HK-2 (cell line): ENCODE measurements around the gene TERB2.
"Not testable (repeated sequence)": the region's sequence is repeated elsewhere in the genome, so short reads cannot be mapped to it uniquely, and the experiment has no call there.

Source experiments
- DNase-seq: peaks from one replicate; pipeline ENCODE4 v3.0.0-alpha.2; 2018; ENCODE audit not compliant: unreplicated experiment

TERB2 gene, protein sequence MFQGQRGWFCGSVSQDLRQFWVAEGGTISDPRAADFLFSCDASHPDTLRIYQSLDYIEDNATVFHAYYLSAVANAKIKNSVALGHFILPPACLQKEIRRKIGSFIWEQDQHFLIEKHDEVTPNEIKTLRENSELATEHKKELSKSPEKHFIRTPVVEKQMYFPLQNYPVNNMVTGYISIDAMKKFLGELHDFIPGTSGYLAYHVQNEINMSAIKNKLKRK

DNA sequence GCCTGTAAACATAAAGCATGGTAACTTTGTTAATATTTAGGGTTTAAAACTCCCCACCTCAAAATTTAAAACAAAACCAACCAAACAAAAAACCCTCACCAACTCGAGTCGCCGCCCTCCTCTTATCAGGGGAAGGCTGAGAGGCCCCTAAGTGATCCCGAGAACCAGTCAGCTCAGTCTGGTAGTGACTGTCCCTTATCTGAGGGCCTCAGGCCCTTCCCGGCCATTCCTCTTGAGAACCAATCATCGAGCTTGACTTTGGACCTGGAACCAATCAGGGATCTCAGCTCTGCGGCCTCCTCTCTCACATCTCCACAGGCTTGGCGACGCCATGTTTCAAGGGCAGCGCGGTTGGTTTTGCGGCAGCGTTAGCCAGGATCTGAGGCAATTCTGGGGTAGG lies at the start of gene TERB2:
Gene TERB2, plus strand, starts transcription at position 300 of the 400 bp plus-strand sequence. Its CDS starts 32 bp downstream, at position 332.
- no peak for DNase-seq

DNA sequence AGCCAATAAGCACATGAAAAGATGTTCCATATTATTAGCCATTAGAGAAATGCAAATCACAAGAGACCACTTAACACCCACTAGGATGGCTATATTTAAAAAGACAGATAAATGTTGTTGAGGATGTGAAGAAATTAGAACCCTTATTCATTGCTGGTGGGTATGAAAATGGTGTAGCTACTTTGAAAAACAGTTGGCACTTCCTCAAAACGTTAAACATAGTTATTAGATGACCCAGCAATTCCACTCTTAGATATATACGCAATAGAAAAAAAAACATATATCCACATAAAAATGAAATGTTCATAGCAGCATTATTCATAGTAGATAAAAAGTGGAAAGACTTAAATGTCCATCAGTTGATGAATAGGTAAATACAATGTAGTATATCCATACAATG lies 47.1 kb upstream of the TERB2 start:
- DNase-seq, result no peak

DNA sequence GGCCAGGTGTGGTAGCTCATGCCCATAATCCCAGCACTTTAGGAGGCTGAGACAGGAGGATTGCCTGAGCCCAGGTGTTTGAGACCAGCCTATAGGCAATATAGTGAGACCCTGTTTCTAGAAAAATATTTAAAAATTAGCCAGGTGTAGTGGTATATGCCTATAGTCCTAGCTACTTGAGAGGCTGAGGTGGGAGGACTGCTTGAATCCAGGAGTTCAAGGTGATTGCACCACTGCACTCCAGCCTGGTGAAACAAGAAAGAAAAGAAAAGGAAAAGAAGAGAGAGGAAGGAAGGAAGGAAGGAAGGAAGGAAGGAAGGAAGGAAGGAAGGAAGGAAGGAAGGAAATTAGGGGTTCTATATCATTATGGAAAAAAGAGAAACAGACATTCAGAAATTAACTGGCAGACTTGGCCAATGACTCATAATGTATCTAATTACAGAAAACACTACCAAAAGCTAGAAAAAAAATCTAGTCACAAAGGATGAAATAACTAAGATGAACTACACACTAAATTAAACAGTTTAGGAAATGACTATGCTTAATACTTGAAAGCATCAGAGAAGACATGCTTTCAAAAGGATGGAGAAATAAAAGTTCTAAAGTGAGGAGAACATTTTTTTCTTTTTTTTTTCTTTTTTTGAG lies 45.4 kb upstream of the TERB2 start:
- no peak for DNase-seq

DNA sequence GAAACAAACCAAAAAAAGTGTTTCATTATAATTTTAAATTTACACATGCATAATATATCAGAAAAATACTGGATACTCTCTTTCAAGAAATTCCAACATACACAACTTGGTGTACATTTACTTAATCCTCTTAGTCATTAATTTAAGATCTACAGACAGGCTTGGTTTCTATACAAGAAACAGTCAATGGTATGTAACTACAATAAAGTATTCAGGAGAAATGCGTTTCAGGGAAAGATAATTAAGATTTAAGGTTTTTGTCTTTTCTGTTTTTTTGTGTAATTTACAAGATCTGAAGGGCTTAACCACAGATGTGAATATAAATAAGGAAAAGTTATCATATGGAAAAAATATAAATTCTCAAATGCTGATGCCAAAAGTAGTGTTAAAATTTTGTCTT lies 44.3 kb upstream of the TERB2 start:
- DNase-seq, result not testable (repeated sequence)

DNA sequence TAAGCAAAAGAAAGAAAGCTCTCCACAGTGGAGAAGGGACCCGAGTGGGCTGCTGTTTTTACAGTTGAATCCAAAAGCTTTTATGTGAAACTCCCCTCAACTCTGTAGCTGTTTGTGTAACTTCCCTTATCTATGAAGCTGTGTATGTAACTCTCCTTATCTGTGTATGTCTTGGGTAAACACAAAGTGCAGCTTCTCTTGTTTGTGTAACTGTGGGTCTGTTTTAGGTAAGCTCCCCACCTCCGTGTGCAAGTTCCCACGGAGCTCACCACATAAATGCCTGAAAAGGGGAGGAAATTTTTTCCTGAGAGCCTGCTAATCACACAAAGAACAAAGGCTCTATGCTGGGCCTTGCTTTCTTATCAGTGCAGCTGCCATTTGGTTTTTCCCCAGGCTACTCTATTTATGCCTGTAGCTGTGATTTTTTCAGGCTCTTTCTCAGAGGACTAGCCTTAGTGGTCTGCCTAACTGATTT lies 43.5 kb upstream of the TERB2 start:
- DNase-seq, result not testable (repeated sequence)

DNA sequence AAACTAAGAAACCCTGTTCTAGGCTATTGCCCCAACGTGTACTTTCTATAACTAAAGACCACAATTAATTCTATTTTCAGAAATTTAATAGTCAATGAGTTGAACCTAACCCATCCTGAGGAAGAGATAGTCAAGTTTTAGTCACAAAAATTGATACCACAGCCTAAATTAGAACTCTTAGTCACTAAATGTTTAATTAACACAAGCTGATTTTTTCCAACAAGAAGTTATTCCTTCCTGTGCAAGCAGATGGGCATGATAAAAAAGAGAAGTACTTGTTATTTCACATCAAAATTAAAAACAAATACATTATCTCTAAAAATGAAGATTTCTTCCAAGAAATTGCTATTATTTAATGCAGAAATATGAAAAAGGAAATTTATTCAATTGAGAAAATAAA lies 38.4 kb upstream of the TERB2 start:
- DNase-seq, result no peak

DNA sequence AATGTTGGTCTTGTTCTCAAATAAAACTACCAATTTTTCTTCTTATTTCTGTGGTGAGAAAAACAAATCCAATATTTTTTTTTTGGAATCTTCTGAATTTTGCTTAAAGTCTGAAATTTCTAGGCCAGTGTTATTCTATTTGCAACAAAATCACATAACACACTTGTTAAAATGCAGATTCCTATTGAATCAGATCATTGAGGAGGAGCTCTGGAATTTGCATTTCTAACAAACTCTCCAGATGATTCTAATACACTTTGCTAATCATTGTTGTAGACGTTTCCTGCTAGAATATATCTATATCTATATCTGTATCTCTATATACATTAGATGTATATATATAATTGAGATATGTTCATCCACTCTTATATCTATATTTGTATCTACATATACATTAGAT lies 27.8 kb upstream of the TERB2 start:
- not testable (repeated sequence) for DNase-seq

DNA sequence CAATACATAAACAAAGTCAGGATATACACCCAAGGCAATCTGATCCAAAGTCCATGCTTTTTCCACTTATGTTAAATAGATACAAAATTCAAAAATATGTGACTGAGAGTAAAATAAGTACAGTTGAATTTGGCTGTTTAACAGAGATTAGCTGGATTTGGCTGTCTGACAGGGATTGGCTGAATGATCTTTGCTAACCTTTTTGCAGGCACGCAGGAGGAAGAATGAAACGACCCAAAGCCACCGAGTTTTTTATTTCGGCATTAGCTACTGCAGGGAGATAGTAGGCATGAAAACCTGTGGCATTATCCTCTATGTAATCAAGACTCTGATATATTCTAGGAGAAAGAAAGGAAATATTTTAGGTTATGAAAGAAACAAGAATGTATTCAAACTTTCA lies 26.2 kb upstream of the TERB2 start:
- DNase-seq, result not testable (repeated sequence)

DNA sequence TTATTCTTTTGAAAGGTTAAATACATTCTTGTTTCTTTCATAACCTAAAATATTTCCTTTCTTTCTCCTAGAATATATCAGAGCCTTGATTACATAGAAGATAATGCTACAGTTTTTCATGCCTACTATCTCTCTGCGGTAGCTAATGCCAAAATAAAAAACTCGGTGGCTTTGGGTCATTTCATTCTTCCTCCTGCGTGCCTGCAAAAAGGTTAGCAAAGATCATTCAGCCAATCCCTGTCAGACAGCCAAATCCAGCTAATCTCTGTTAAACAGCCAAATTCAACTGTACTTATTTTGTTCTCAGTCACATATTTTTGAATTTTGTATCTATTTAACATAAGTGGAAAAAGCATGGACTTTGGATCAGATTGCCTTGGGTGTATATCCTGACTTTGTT lies 1.8 kb downstream of the TERB2 start:
- DNase-seq, result not testable (repeated sequence)

DNA sequence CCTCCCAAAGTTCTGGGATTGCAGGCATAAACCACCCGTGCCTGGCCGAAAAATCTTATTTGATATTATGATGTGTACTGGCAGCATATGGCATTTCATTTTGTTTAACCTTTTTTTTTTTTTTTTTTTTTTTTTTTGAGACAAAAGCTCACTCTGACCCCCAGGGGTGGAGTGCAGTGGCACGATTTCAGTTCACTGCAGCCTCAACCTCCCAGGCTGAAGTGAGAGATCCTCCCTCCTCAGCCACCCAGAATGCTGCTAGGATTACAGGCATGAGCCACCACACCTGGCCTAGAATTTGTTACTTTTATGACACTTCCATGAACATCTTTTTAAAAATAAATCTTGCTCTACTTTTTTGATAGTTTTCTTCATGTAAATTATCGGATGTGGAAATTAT lies 12.0 kb downstream of the TERB2 start:
- DNase-seq, result no peak

DNA sequence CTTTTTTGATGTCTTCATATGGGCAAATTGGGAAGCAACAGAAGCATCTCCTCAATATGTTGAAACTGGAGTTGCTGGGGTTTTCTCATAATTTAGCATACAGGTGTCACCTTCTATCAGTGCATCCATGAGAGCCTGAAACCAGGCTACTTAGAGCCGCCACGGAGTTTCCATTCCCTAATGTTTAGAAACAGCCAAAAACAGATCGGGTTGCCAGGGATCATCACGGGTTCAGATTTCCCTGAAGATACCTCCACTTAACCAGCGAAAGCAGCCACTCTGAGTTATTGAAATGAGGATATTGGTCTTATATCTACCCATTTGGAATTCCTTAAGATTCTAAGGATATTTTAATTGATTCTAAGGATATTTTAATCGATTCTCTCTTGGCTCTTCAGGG lies 14.5 kb downstream of the TERB2 start:
- DNase-seq, result no peak

DNA sequence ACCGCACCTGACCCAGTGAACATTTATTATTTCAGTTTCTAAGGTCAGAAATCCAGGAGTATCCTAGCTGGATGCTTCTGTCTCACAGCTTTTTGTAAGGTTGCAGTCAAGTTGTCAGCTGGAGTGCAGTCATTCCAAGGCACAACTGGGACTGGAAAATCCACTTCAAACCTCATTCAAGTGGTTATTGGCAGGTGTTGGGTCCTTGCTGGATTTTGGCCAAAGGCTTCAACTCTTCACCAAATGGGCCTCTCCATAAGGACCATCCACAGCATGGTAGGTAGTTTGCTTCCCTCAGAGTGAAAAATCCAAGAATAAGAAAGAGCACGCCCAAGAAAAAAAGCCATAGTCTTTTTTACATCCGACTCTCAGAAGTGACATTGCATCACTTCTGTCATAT lies 19.7 kb downstream of the TERB2 start:
- not testable (repeated sequence) for DNase-seq

DNA sequence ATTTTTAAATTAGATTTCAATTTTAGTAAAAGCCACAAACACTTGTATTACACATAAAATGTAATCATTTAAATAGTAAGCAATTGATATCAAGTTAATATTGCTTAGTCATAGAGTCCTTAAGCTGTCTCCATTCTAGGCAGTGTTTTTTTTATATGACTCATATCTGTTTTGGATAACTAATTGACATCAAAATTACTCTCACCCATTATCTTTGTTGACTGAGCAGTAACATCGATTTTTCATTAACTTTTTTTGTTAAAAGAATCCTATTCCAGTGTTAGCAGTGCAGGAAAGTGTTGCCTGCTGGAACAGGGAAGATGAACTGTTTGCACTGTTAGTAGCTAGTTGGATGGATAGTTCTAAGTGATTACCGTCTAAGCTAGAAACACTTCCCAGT lies 21.3 kb downstream of the TERB2 start:
- DNase-seq, result not testable (repeated sequence)

DNA sequence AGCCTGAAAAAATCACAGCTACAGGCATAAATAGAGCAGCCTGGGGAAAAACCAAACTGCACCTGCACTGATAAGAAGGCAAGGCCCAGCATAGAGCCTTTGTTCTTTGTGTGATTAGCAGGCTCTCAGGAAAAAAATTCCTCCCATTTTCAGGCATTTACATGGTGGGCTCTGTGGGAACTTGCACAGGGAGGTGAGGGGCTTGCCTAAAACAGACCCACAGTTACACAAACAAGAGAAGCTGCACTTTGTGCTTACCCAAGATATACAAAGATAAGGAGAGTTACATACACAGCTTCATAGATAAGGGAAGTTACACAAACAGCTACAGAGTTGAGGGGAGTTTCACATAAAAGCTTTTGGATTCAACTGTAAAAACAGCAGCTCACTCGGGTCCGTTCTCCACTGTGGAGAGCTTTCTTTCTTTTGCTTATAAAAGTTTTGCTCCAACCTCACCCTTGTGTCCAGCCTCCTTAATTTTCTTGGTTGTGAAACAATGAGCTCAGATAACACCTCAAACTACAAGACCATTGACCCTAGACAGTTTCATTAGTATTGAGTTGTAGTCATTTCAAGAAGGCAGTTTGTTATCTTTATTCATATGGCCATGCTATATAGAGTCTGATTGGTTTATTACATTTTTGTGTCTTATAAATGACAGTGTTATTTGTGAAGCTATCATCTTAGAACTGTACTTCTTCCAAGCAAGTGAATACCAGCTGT lies 23.3 kb downstream of the TERB2 start:
- not testable (repeated sequence) for DNase-seq

DNA sequence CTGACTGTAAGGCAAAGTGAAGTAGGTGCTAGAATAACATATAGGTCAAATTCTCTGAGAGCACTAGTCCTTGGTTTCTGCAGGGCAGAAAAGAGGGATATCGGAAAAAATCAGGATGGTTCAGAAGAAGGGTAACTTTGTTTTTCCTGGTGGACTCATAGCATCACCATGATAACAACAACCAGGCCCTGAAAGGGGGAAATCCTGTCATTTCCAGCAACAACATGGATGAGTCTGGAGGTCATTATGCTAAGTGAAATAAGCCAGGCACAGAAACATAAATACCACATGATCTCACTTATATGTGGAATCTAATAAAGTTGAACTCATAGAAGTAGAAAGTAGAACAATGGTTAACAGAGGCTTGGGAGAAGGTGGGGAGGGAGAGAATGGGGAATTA lies 27.7 kb downstream of the TERB2 start:
- not testable (repeated sequence) for DNase-seq

DNA sequence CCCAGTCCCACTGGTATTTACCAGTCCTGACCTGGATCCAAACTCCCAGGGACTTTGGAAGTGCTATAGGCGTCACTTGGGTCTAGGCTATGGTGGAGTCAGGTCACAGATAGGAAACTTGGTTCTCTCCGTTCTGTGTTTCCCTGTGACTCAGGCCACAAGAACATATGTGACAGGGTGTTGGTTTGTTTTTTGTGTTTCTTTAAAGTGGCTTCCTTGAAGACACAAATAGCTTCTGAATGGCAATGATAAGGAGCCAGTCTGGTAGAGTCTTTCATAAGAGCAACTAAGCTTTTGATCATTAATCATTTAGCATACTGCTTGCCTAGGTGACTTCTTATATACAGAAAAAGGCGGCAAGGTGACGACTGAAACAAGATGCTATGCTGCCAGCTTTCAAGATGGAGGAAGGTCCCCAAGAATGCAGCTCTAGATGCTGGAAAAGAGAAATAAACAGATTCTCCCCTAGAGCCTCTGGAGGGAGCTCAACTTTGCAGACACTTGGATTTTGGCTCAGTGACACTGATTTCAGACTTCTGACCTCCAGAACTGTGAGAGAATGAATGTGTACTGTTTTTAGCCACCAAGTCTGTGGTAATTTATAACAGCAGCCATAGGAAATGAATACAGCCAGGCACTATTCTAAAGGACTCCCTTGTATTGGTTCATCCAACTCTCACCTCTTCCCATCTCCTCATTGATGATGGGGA lies 30.0 kb downstream of the TERB2 start:
- DNase-seq, result not testable (repeated sequence)

DNA sequence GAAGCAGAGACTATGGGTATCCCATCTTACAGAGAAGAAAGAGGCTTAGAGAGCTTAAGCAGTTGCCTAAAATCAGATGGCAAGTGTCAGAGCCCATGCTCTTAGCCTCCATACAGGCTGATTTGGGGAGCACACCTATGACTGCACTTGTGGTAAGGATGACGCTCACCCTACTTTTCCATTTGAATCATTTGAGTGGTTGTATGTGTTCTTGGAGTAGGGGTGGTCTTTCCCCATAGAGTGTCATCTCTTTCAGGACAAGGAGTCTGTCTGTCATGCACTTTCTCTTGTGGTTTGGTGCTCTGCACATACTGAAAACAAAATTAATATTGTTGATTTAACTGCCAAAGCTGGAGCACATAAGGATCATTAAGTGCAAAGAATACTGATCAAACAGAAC lies 31.2 kb downstream of the TERB2 start:
- DNase-seq, result not testable (repeated sequence)

DNA sequence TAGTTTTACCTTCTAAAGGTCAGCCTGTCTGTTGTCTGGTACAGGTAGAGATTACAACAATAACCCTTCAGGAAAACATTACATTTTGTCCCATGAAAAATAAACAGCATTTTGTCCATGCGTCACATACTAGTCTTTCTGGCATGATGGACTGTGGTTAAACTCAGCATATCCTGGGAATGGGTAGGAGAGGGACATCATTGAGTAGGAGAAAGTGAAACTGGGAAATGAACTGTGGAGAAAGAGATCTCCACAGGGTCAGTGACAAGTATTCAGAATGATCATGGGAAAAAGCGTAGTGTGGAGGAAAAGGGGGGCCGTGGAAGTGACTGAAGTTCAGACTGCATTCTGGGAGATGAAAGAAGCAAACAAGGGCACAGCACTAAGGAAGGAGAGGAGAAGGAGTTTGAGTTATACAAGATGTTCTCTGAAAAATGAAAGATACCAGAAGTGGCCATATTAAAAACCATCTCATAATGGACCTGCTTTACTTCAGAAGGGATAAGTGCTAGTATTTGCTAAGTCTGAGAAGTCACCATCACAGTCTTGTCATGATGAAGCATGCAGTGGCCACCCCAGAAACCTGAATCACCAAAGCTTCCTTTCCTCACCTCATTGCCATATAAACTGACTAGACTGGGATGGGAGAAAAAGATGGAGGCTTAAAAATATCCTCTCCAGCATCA lies 31.8 kb downstream of the TERB2 start:
- not testable (repeated sequence) for DNase-seq

DNA sequence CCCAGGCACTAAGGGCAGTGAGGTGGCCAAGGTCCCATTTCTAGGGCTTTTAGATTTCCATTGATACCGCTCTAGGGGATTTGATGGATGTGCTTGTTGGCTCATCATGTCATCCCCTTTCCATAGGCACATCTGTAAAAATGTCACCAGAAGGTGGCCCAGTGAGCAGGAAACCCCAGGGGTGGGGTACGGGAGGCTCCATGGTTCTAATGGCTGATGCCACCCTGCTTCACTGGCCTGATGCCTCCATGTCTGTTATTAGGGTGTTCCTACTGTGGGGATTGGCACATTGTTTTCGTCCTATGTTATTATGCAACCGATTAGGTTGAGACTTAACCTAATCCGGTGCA lies 32.4 kb downstream of the TERB2 start:
- not testable (repeated sequence) for DNase-seq

DNA sequence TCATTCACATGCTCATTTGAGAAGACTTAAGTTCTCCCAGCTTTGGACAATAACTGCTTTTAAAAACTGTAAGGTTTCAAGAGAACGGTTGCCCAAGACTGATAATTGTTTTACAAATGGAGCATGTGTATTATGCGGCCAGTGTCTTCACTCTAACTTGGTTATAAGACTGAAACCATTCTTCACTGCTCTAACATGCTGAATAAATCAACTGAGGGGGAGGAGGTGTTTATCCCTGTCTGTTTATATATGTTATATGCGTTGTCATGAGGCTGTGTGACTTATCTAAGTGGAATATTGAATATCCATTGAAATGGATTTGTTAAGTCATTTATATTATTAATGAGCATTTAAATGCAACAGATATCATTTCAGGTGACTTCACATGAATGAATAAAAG lies 41.1 kb downstream of the TERB2 start:
- DNase-seq, result not testable (repeated sequence)

DNA sequence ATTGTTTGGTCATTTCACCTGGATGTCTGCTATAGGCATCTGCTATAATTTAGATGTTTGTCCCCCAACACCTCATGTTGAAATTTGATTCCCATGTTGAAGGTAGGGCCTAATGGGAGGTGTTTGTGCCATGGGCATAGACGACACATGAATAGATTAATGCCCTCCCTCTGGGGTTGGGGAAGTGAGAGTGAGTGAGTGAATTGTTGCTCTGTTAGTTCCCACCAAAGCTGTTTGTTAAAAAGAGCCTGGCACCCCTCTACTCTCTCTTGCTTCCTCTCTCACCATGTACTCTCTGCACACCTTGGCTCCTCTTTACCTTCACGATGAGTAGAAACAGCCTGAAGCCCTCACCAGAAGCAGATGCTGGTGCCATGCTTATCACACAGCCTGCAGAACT lies 42.6 kb downstream of the TERB2 start:
- DNase-seq, result no peak

DNA sequence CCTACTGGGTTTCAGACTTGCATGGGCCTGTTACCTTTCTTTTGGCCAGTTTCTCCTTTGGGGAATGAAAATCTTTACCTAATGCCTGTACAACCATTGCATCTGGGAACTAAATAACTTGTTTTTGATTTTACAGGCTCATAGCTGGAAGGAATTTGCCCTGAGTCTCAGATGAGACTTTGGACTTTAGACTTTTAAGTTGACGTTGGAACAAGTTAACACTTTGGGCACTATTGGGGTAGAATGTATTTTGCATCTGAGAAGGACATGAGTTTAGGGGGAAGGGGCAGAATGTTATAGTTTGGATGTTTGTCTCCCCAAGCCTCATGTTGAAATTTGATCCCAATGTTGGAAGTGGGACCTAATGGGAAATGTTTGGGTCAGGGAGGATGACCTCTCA lies 44.7 kb downstream of the TERB2 start:
- not testable (repeated sequence) for DNase-seq
